Measurements from ENCODE around the gene ENTPD1. TPM values are rescaled to one million over a fixed set of nuclear protein-coding genes. Genes with fewer than 3 reads are reported as not detected.
A peak's percentile ranks its signal among the peaks of the same experiment; 100 is the strongest.

ENTPD1 gene
- total RNA-seq, 1 experiment from 2014 or later, result 0.11 TPM

GRCh38 chr10:95833042-95833610 lies 77.2 kb downstream of the ENTPD1 start:
- Histone ChIP-seq H3K27ac (ENCODE audit: low read length) (no peak overlapping the region), H3K4me2 (ENCODE audit: low read depth, low read length, poor library complexity, severe bottlenecking) (no peak overlapping the region), H3K79me2 (ENCODE audit: low read length) (no peaks in the 10 kb centered on the region), H2AFZ (ENCODE audit: low read length) (no peak overlapping the region), H3K9me2 (replicated peaks; ENCODE audit: insufficient read depth, low read length) (no peaks in the 10 kb centered on the region), H3K9ac (ENCODE audit: low read length) (no peak overlapping the region), H3K4me3 (ENCODE audit: low read length) (no peak overlapping the region), H3K9me3 (ENCODE audit: low read length) (no peaks in the 10 kb centered on the region), H3K36me3 (ENCODE audit: insufficient read depth, low read length) (no peaks in the 10 kb centered on the region), H3K4me1 (ENCODE audit: low read length) (peaks cover 10% of the 10 kb centered on the region), H3K27me3 (ENCODE audit: low read length) (no peaks in the 10 kb centered on the region), H4K20me1 (ENCODE audit: insufficient read depth, low read depth, low read length) (no peaks in the 10 kb centered on the region)
- DNase-seq, result no peak

GRCh38 chr10:95834406-95834805 lies 78.4 kb downstream of the ENTPD1 start:
- Histone ChIP-seq H3K27ac (ENCODE audit: low read length) (no peak overlapping the region), H3K4me2 (ENCODE audit: low read depth, low read length, poor library complexity, severe bottlenecking) (no peak overlapping the region), H3K4me1 (ENCODE audit: low read length) (peaks cover 15% of the 10 kb centered on the region)

GRCh38 chr10:95835149-95835860 lies 79.3 kb downstream of the ENTPD1 start:
- no peak for DNase-seq
- no peak overlapping the region for H3K9ac ChIP-seq (ENCODE audit: low read length)
- H3K36me3 ChIP-seq (ENCODE audit: insufficient read depth, low read length), result no peaks in the 10 kb centered on the region
- no peak overlapping the region for H3K27ac ChIP-seq (ENCODE audit: low read length)
- H4K20me1 ChIP-seq (ENCODE audit: insufficient read depth, low read depth, low read length), result no peaks in the 10 kb centered on the region
- no peak overlapping the region for H3K4me2 ChIP-seq (ENCODE audit: low read depth, low read length, poor library complexity, severe bottlenecking)
- no peaks in the 10 kb centered on the region for H3K27me3 ChIP-seq (ENCODE audit: low read length)
- no peaks in the 10 kb centered on the region for H3K9me3 ChIP-seq (ENCODE audit: low read length)
- H3K4me3 ChIP-seq (ENCODE audit: low read length), result no peak overlapping the region
- no peaks in the 10 kb centered on the region for H3K9me2 ChIP-seq (replicated peaks; ENCODE audit: insufficient read depth, low read length)
- H2AFZ ChIP-seq (ENCODE audit: low read length), result no peak overlapping the region
- H3K4me1 ChIP-seq (ENCODE audit: low read length), result peaks cover 15% of the 10 kb centered on the region
- no peaks in the 10 kb centered on the region for H3K79me2 ChIP-seq (ENCODE audit: low read length)

More at GRCh38 chr10:95834406-95834805, 78.4 kb downstream of the ENTPD1 start:
- Histone ChIP-seq H3K9me3 (ENCODE audit: low read length) (no peaks in the 10 kb centered on the region), H3K9me2 (replicated peaks; ENCODE audit: insufficient read depth, low read length) (no peaks in the 10 kb centered on the region), H3K9ac (ENCODE audit: low read length) (no peak overlapping the region), H3K27me3 (ENCODE audit: low read length) (no peaks in the 10 kb centered on the region), H3K36me3 (ENCODE audit: insufficient read depth, low read length) (no peaks in the 10 kb centered on the region), H3K79me2 (ENCODE audit: low read length) (no peaks in the 10 kb centered on the region), H4K20me1 (ENCODE audit: insufficient read depth, low read depth, low read length) (no peaks in the 10 kb centered on the region), H3K4me3 (ENCODE audit: low read length) (no peak overlapping the region), H2AFZ (ENCODE audit: low read length) (no peak overlapping the region)
- no peak for DNase-seq

GRCh38 chr10:95835911-95836310 lies 79.9 kb downstream of the ENTPD1 start:
- H3K27me3 ChIP-seq (ENCODE audit: low read length), result no peaks in the 10 kb centered on the region
- DNase-seq, result no peak
- H3K9me2 ChIP-seq (replicated peaks; ENCODE audit: insufficient read depth, low read length), result no peaks in the 10 kb centered on the region
- H3K4me3 ChIP-seq (ENCODE audit: low read length), result no peak overlapping the region
- H2AFZ ChIP-seq (ENCODE audit: low read length), result no peak overlapping the region
- H3K27ac ChIP-seq (ENCODE audit: low read length), result no peak overlapping the region
- H3K36me3 ChIP-seq (ENCODE audit: insufficient read depth, low read length), result no peaks in the 10 kb centered on the region
- no peaks in the 10 kb centered on the region for H3K9me3 ChIP-seq (ENCODE audit: low read length)
- H3K4me2 ChIP-seq (ENCODE audit: low read depth, low read length, poor library complexity, severe bottlenecking), result no peak overlapping the region
- H3K4me1 ChIP-seq (ENCODE audit: low read length), result peaks cover 15% of the 10 kb centered on the region
- no peaks in the 10 kb centered on the region for H3K79me2 ChIP-seq (ENCODE audit: low read length)
- no peak overlapping the region for H3K9ac ChIP-seq (ENCODE audit: low read length)
- H4K20me1 ChIP-seq (ENCODE audit: insufficient read depth, low read depth, low read length), result no peaks in the 10 kb centered on the region

- H3K9me2 ChIP-seq (replicated peaks; ENCODE audit: insufficient read depth, low read length), result no peaks in the 10 kb centered on the region
- H2AFZ ChIP-seq (ENCODE audit: low read length), result no peak overlapping the region
- H3K9ac ChIP-seq (ENCODE audit: low read length), result no peak overlapping the region
- no peaks in the 10 kb centered on the region for H3K9me3 ChIP-seq (ENCODE audit: low read length)
- H3K27me3 ChIP-seq (ENCODE audit: low read length), result no peaks in the 10 kb centered on the region
- H3K27ac ChIP-seq (ENCODE audit: low read length), result no peak overlapping the region
- no peaks in the 10 kb centered on the region for H4K20me1 ChIP-seq (ENCODE audit: insufficient read depth, low read depth, low read length)
- DNase-seq, result no peak
- H3K4me3 ChIP-seq (ENCODE audit: low read length), result no peak overlapping the region
- H3K4me1 ChIP-seq (ENCODE audit: low read length), result peaks cover 20% of the 10 kb centered on the region
- no peaks in the 10 kb centered on the region for H3K79me2 ChIP-seq (ENCODE audit: low read length)
- H3K36me3 ChIP-seq (ENCODE audit: insufficient read depth, low read length), result no peaks in the 10 kb centered on the region
- no peak overlapping the region for H3K4me2 ChIP-seq (ENCODE audit: low read depth, low read length, poor library complexity, severe bottlenecking)
These were observed 80.8 kb downstream of the ENTPD1 start for GRCh38 chr10:95836610-95837355.

- Histone ChIP-seq H3K9me2 (replicated peaks; ENCODE audit: insufficient read depth, low read length) (no peaks in the 10 kb centered on the region), H3K79me2 (ENCODE audit: low read length) (no peaks in the 10 kb centered on the region), H3K4me1 (ENCODE audit: low read length) (peaks cover 21% of the 10 kb centered on the region), H4K20me1 (ENCODE audit: insufficient read depth, low read depth, low read length) (no peaks in the 10 kb centered on the region), H3K4me3 (ENCODE audit: low read length) (no peak overlapping the region), H3K36me3 (ENCODE audit: insufficient read depth, low read length) (no peaks in the 10 kb centered on the region), H3K4me2 (ENCODE audit: low read depth, low read length, poor library complexity, severe bottlenecking) (no peak overlapping the region), H3K9ac (ENCODE audit: low read length) (no peak overlapping the region), H3K27ac (ENCODE audit: low read length) (no peak overlapping the region), H2AFZ (ENCODE audit: low read length) (no peak overlapping the region), H3K9me3 (ENCODE audit: low read length) (no peaks in the 10 kb centered on the region), H3K27me3 (ENCODE audit: low read length) (no peaks in the 10 kb centered on the region)
- DNase-seq, result no peak
These were observed 81.4 kb downstream of the ENTPD1 start for GRCh38 chr10:95837356-95837776.

- Histone ChIP-seq H3K9me3 (ENCODE audit: low read length) (no peaks in the 10 kb centered on the region), H3K9ac (ENCODE audit: low read length) (no peak overlapping the region), H3K36me3 (ENCODE audit: insufficient read depth, low read length) (no peaks in the 10 kb centered on the region), H3K4me3 (ENCODE audit: low read length) (no peak overlapping the region), H3K79me2 (ENCODE audit: low read length) (no peaks in the 10 kb centered on the region), H3K9me2 (replicated peaks; ENCODE audit: insufficient read depth, low read length) (no peaks in the 10 kb centered on the region), H4K20me1 (ENCODE audit: insufficient read depth, low read depth, low read length) (no peaks in the 10 kb centered on the region), H3K4me1 (ENCODE audit: low read length) (peaks cover 21% of the 10 kb centered on the region), H2AFZ (ENCODE audit: low read length) (no peak overlapping the region), H3K27me3 (ENCODE audit: low read length) (no peaks in the 10 kb centered on the region), H3K4me2 (ENCODE audit: low read depth, low read length, poor library complexity, severe bottlenecking) (no peak overlapping the region), H3K27ac (ENCODE audit: low read length) (no peak overlapping the region)
- peak; percentile 59 for DNase-seq
These were observed 81.8 kb downstream of the ENTPD1 start for GRCh38 chr10:95837783-95838182.

GRCh38 chr10:95840121-95840520 lies 84.2 kb downstream of the ENTPD1 start:
- H3K27me3 ChIP-seq (ENCODE audit: low read length), result no peaks in the 10 kb centered on the region
- H3K9ac ChIP-seq (ENCODE audit: low read length), result no peak overlapping the region
- H3K4me1 ChIP-seq (ENCODE audit: low read length), result peaks cover 21% of the 10 kb centered on the region
- no peaks in the 10 kb centered on the region for H4K20me1 ChIP-seq (ENCODE audit: insufficient read depth, low read depth, low read length)
- no peak overlapping the region for H3K4me2 ChIP-seq (ENCODE audit: low read depth, low read length, poor library complexity, severe bottlenecking)
- H3K4me3 ChIP-seq (ENCODE audit: low read length), result no peak overlapping the region
- H3K36me3 ChIP-seq (ENCODE audit: insufficient read depth, low read length), result no peaks in the 10 kb centered on the region
- H3K9me3 ChIP-seq (ENCODE audit: low read length), result no peaks in the 10 kb centered on the region
- no peak overlapping the region for H2AFZ ChIP-seq (ENCODE audit: low read length)
- no peak for DNase-seq
- H3K79me2 ChIP-seq (ENCODE audit: low read length), result no peaks in the 10 kb centered on the region
- H3K9me2 ChIP-seq (replicated peaks; ENCODE audit: insufficient read depth, low read length), result no peaks in the 10 kb centered on the region
- H3K27ac ChIP-seq (ENCODE audit: low read length), result no peak overlapping the region

All from Karpas-422 (cell line).